ENCODE measurements around the gene CFAP97. TPM values are rescaled to one million over a fixed set of nuclear protein-coding genes. Genes with fewer than 3 reads are reported as not detected.

CFAP97 gene
- total and polyA plus RNA-seq, 9 of the 15 experiments (the other 6 are each of a cell fraction or from before 2014, with no cell fraction given): 17.3 to 57.8 (median 44.4) TPM

DNA sequence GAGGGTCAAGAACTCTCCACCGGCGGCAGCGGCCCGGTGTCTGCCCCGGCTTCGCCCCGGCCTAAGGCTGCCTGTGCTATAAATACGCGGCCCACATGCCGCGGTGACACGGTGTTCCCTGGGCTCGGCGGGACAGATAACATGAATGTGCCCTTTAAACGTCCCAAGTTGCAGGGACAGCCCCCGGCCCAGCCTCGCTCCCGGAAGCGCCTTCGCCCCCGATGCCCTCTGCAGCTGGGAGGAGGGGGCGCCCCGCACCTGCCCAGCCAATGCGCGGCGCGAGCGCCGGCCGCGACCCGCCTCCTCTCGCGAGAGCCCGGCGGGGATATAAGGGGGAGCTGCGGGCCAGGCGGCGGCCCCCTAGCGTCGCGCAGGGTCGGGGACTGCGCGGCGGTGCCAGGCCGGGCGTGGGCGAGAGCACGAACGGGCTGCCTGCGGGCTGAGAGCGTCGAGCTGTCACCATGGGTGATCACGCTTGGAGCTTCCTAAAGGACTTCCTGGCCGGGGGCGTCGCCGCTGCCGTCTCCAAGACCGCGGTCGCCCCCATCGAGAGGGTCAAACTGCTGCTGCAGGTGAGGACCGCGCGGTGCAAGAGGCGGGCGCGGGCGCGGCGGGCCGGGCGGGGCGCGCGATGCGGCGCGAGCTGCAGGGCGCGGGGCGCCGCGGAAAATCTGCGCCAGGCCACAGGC lies 60.7 kb downstream of the CFAP97 start, which contains the start of gene SLC25A4 (continued):
- TF ChIP-seq ZNF165 (CRISPR knock-in tag; IDR thresholded peaks at IDR 0.05; ENCODE audit: borderline replicate concordance) (no peak), ARNT (IDR thresholded peaks at IDR 0.05) (no peak), NCOA4 (IDR thresholded peaks at IDR 0.05; ENCODE audit: partially characterized antibody) (no peak), TBL1XR1 (IDR thresholded peaks at IDR 0.05; ENCODE audit: low read length in 2 of 2) (no peak; a peak in 1 of 4 replicates), CC2D1A (IDR thresholded peaks at IDR 0.05) (no peak), ETV1 (tag; conservative IDR thresholded peaks at IDR 0.05; ENCODE audit: low read depth) (peak; percentile 52; the same call in 1 of the 2 replicates), SMAD4 (CRISPR knock-in tag; conservative IDR thresholded peaks at IDR 0.05) (0 out of 2 replicates have a peak, but pooled peaks have one; percentile 55), RBM15 (IDR thresholded peaks at IDR 0.05; ENCODE audit: insufficient read depth, low read length) (no peak), RUNX1 (IDR thresholded peaks at IDR 0.05; ENCODE audit: low read depth) (no peak), NFIC (IDR thresholded peaks at IDR 0.05) (peak; percentile 50), HDAC2 (IDR thresholded peaks at IDR 0.05) (no peak), TRIM28 (IDR thresholded peaks at IDR 0.05) (no peak; the same call in 1 of the 2 replicates), ZNF589 (CRISPR knock-in tag; IDR thresholded peaks at IDR 0.05; ENCODE audit: low read depth) (peak; percentile 72), OTX1 (CRISPR knock-in tag; IDR thresholded peaks at IDR 0.05) (no peak), PCBP1 (IDR thresholded peaks at IDR 0.05; ENCODE audit: low read depth, low read length, poor library complexity, severe bottlenecking) (peak; percentile 62), ZNF124 (CRISPR knock-in tag; IDR thresholded peaks at IDR 0.05) (no peak), ZNF79 (CRISPR knock-in tag; IDR thresholded peaks at IDR 0.05; ENCODE audit: low read depth) (no peak), NR1H2 (CRISPR knock-in tag; IDR thresholded peaks at IDR 0.05) (no peak), GABPB1 (CRISPR knock-in tag; IDR thresholded peaks at IDR 0.05) (peak; percentile 50; the same call in 1 of the 2 replicates), NR2F6 (CRISPR knock-in tag; IDR thresholded peaks at IDR 0.05) (no peak), CHD2 (IDR thresholded peaks at IDR 0.05; ENCODE audit: low read depth, low read length) (peak; percentile 100), L3MBTL2 (IDR thresholded peaks at IDR 0.05) (peak; percentile 97)
- TF ChIP-seq, protein P1, sequence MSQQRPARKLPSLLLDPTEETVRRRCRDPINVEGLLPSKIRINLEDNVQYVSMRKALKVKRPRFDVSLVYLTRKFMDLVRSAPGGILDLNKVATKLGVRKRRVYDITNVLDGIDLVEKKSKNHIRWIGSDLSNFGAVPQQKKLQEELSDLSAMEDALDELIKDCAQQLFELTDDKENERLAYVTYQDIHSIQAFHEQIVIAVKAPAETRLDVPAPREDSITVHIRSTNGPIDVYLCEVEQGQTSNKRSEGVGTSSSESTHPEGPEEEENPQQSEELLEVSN (IDR thresholded peaks at IDR 0.05; ENCODE audit: borderline replicate concordance in 1 of 2, extremely low read depth in 1 of 2, insufficient read depth in 1 of 2, insufficient read length in 1 of 2, low read depth in 1 of 2, low read length in 1 of 2, poor library complexity in 1 of 2, severe bottlenecking in 1 of 2): peak; percentile 70 to 84
- TF ChIP-seq, protein P2, sequence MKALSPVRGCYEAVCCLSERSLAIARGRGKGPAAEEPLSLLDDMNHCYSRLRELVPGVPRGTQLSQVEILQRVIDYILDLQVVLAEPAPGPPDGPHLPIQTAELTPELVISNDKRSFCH (CRISPR knock-in tag; IDR thresholded peaks at IDR 0.05): no peak
- TF ChIP-seq, protein P2 (tag; IDR thresholded peaks at IDR 0.05): peak; percentile 80; the same call in 1 of the 2 replicates
- TF ChIP-seq, protein P3, sequence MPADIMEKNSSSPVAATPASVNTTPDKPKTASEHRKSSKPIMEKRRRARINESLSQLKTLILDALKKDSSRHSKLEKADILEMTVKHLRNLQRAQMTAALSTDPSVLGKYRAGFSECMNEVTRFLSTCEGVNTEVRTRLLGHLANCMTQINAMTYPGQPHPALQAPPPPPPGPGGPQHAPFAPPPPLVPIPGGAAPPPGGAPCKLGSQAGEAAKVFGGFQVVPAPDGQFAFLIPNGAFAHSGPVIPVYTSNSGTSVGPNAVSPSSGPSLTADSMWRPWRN (IDR thresholded peaks at IDR 0.05; ENCODE audit: low read depth): no peak
- TF ChIP-seq, protein P4, sequence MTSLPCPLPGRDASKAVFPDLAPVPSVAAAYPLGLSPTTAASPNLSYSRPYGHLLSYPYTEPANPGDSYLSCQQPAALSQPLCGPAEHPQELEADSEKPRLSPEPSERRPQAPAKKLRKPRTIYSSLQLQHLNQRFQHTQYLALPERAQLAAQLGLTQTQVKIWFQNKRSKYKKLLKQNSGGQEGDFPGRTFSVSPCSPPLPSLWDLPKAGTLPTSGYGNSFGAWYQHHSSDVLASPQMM (CRISPR knock-in tag; IDR thresholded peaks at IDR 0.05): no peak
- TF ChIP-seq, protein P5, sequence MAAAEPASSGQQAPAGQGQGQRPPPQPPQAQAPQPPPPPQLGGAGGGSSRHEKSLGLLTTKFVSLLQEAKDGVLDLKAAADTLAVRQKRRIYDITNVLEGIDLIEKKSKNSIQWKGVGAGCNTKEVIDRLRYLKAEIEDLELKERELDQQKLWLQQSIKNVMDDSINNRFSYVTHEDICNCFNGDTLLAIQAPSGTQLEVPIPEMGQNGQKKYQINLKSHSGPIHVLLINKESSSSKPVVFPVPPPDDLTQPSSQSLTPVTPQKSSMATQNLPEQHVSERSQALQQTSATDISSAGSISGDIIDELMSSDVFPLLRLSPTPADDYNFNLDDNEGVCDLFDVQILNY (CRISPR knock-in tag; IDR thresholded peaks at IDR 0.05): peak; percentile 76; the same call in 1 of the 2 replicates
